ENCODE measurements around the gene PTPN6. TPM values are rescaled to one million over a fixed set of nuclear protein-coding genes. Genes with fewer than 3 reads are reported as not detected.

Gene PTPN6
- total RNA-seq, 2 donors from 2014 or later: 35.7 to 68.0 TPM

GRCh38 chr12:6982532-6982931 lies 31.4 kb downstream of the PTPN6 start:
- Mint-ChIP-seq H3K36me3 (ENCODE audit: low read depth) (peaks cover 57% of the 10 kb centered on the region), H3K9me3 (no peaks in the 10 kb centered on the region), H3K4me3 (no peak overlapping the region), H3K27me3 (ENCODE audit: insufficient read depth) (no peaks in the 10 kb centered on the region), H3K4me1 (no peaks in the 10 kb centered on the region), H3K27ac (no peak overlapping the region)
- no peak for DNase-seq
- no peaks in the 10 kb centered on the region for H3K9me3 ChIP-seq (ENCODE audit: control insufficient read depth, low read length)
- H3K27me3 ChIP-seq (ENCODE audit: control insufficient read depth, insufficient read depth, low read length, poor library complexity, severe bottlenecking): no peaks in the 10 kb centered on the region
- no peak overlapping the region for H3K4me3 ChIP-seq (ENCODE audit: low read length)
- TF ChIP-seq CTCF (conservative IDR thresholded peaks at IDR 0.05): no peak
- no peak overlapping the region for H3K9ac ChIP-seq (ENCODE audit: extremely low read depth, low read length, poor library complexity, severe bottlenecking)
- H3K27ac ChIP-seq (ENCODE audit: low read depth, low read length): no peak overlapping the region
- 93 to 94% methylated on average over 3 to 7 of the region's 7 CpGs for WGBS, 2 experiments (ENCODE audit: insufficient coverage in 1 of 2, insufficient read length in 1 of 2)
- no peaks in the 10 kb centered on the region for H3K4me1 ChIP-seq (ENCODE audit: control insufficient read depth, insufficient read depth, low read length)
- H3K36me3 ChIP-seq (ENCODE audit: control insufficient read depth, insufficient read depth, low read length): peaks cover 56% of the 10 kb centered on the region

- Mint-ChIP-seq H3K4me1 (no peaks in the 10 kb centered on the region), H3K36me3 (ENCODE audit: low read depth) (peaks cover 43% of the 10 kb centered on the region), H3K27ac (peak overlapping the region; percentile 2), H3K9me3 (no peaks in the 10 kb centered on the region), H3K4me3 (no peak overlapping the region), H3K27me3 (ENCODE audit: insufficient read depth) (no peaks in the 10 kb centered on the region)
- whole genome bisulfite sequencing, 2 experiments (ENCODE audit: insufficient coverage in 1 of 2, insufficient read length in 1 of 2): 91 to 94% methylated on average over 8 to 11 of the region's 11 CpGs
- H3K9me3 ChIP-seq (ENCODE audit: control insufficient read depth, low read length): no peaks in the 10 kb centered on the region
- H3K27me3 ChIP-seq (ENCODE audit: control insufficient read depth, insufficient read depth, low read length, poor library complexity, severe bottlenecking): no peaks in the 10 kb centered on the region
- H3K4me3 ChIP-seq (ENCODE audit: low read length): no peak overlapping the region
- no peak for DNase-seq
- no peak overlapping the region for H3K9ac ChIP-seq (ENCODE audit: extremely low read depth, low read length, poor library complexity, severe bottlenecking)
- no peak overlapping the region for H3K27ac ChIP-seq (ENCODE audit: low read depth, low read length)
- no peak for TF ChIP-seq CTCF (conservative IDR thresholded peaks at IDR 0.05)
- H3K36me3 ChIP-seq (ENCODE audit: control insufficient read depth, insufficient read depth, low read length): peaks cover 44% of the 10 kb centered on the region
- H3K4me1 ChIP-seq (ENCODE audit: control insufficient read depth, insufficient read depth, low read length): no peaks in the 10 kb centered on the region
Measured at GRCh38 chr12:6987956-6988553, 36.9 kb downstream of the PTPN6 start.

- TF ChIP-seq CTCF (conservative IDR thresholded peaks at IDR 0.05): no peak
- H3K27me3 ChIP-seq (ENCODE audit: control insufficient read depth, insufficient read depth, low read length, poor library complexity, severe bottlenecking): no peaks in the 10 kb centered on the region
- peaks cover 9% of the 10 kb centered on the region for H3K4me1 ChIP-seq (ENCODE audit: control insufficient read depth, insufficient read depth, low read length)
- H3K4me1 Mint-ChIP-seq: peaks cover 30% of the 10 kb centered on the region
- peaks cover 20% of the 10 kb centered on the region for H3K36me3 ChIP-seq (ENCODE audit: control insufficient read depth, insufficient read depth, low read length)
- no peak overlapping the region for H3K9ac ChIP-seq (ENCODE audit: extremely low read depth, low read length, poor library complexity, severe bottlenecking)
- no peak overlapping the region for H3K27ac ChIP-seq (ENCODE audit: low read depth, low read length)
- 43 to 44% methylated on average over 2 of the region's 2 CpGs for WGBS, 2 experiments (ENCODE audit: insufficient coverage in 1 of 2, insufficient read length in 1 of 2)
- DNase-seq: peak; percentile 79
- H3K27ac Mint-ChIP-seq: peak overlapping the region; percentile 36
- H3K4me3 ChIP-seq (ENCODE audit: low read length): no peak overlapping the region
- no peaks in the 10 kb centered on the region for H3K9me3 ChIP-seq (ENCODE audit: control insufficient read depth, low read length)
- H3K9me3 Mint-ChIP-seq: no peaks in the 10 kb centered on the region
- peaks cover 46% of the 10 kb centered on the region for H3K36me3 Mint-ChIP-seq (ENCODE audit: low read depth)
- peaks cover 3% of the 10 kb centered on the region for H3K27me3 Mint-ChIP-seq (ENCODE audit: insufficient read depth)
- H3K4me3 Mint-ChIP-seq: no peak overlapping the region
Measured at GRCh38 chr12:6996040-6996441, 44.9 kb downstream of the PTPN6 start.

Data from endodermal cell (in vitro differentiated cells).